Measurements from ENCODE around the gene POLR2J3. TPM values are rescaled to one million over a fixed set of nuclear protein-coding genes. Genes with fewer than 3 reads are reported as not detected.
"Not testable (repeated sequence)": the region's sequence is repeated elsewhere in the genome, so short reads cannot be mapped to it uniquely, and the experiment has no call there.

The POLR2J3 gene
- total and polyA plus RNA-seq, 2 experiments from 2014 or later, result 6.4 to 53.8 TPM

GRCh38 chr7:102574607-102575006 lies 2.2 kb upstream of the POLR2J3 start:
- not testable (repeated sequence) for H3K4me3 ChIP-seq; H4K20me1 ChIP-seq (ENCODE audit: insufficient read depth, poor library complexity, severe bottlenecking); H3K27me3 ChIP-seq; H2AFZ ChIP-seq; H3K9me2 ChIP-seq (replicated peaks; ENCODE audit: insufficient read depth); H3K27ac ChIP-seq; H3K79me2 ChIP-seq; H3K9me3 ChIP-seq (ENCODE audit: low read depth); H3K4me1 ChIP-seq (ENCODE audit: insufficient read depth); DNase-seq (ENCODE audit: low spot score); H3K36me3 ChIP-seq (replicated peaks; ENCODE audit: insufficient read depth, low read depth); H3K4me2 ChIP-seq
- WGBS (ENCODE audit: low lambda C conversion rate, missing lambda C conversion rate), result no CpG with 5 or more reads among the region's 6 CpGs

GRCh38 chr7:102568620-102569019 lies 3.8 kb downstream of the POLR2J3 start:
- not testable (repeated sequence) for H3K79me2 ChIP-seq; DNase-seq (ENCODE audit: low spot score); H3K27me3 ChIP-seq; H3K4me2 ChIP-seq; H3K27ac ChIP-seq; H2AFZ ChIP-seq; H3K4me3 ChIP-seq; H3K9me2 ChIP-seq (replicated peaks; ENCODE audit: insufficient read depth); H4K20me1 ChIP-seq (ENCODE audit: insufficient read depth, poor library complexity, severe bottlenecking); H3K36me3 ChIP-seq (replicated peaks; ENCODE audit: insufficient read depth, low read depth); H3K9me3 ChIP-seq (ENCODE audit: low read depth); H3K4me1 ChIP-seq (ENCODE audit: insufficient read depth)
- 100% methylated on average over 2 of the region's 11 CpGs for WGBS (ENCODE audit: low lambda C conversion rate, missing lambda C conversion rate)

DNA sequence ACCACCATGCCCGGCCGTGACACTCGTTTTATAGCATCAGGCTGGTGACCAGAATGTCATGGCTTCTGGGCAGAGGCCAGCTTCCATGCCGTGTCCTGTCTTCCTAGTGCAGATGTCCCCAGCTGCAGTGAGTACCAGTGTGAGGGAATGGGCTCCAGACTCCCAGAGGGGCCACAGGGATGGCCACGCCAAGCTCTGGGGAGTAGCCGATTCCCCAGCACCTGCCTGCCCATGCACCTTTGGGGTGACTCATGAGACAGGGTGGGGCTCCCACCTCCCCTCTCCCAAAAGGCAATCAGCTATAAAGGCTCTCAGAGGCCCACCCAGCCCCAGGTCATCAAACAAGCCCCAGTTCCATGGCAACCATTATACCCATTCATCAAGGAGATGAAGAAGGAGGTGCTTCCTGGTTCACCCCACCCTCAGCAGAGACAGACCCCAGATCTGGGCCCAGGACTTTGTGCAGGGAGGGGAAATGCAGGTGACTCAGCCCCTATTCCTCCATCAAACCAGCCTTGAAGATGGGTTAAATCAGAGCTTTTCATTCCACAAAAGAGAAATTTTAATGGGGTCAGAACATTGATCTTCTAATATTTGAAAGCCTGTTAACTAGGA lies 21.5 kb downstream of the POLR2J3 start, which contains the start of gene SPDYE2:
Gene SPDYE2 (plus strand): TSS at position 419 of the 615 bp plus-strand sequence. CDS start 2,030 bp downstream, outside the sequence.
- not testable (repeated sequence) for H3K4me1 ChIP-seq (ENCODE audit: insufficient read depth); H3K79me2 ChIP-seq; DNase-seq (ENCODE audit: low spot score); H3K9me2 ChIP-seq (replicated peaks; ENCODE audit: insufficient read depth); H3K4me3 ChIP-seq; H2AFZ ChIP-seq; H3K36me3 ChIP-seq (replicated peaks; ENCODE audit: insufficient read depth, low read depth); H3K4me2 ChIP-seq; H4K20me1 ChIP-seq (ENCODE audit: insufficient read depth, poor library complexity, severe bottlenecking); H3K9me3 ChIP-seq (ENCODE audit: low read depth); H3K27me3 ChIP-seq; H3K27ac ChIP-seq
- WGBS (ENCODE audit: low lambda C conversion rate, missing lambda C conversion rate), result no CpG with 5 or more reads among the region's 6 CpGs

GRCh38 chr7:102546353-102546752 lies 26.0 kb downstream of the POLR2J3 start:
- not testable (repeated sequence) for H2AFZ ChIP-seq; H3K27ac ChIP-seq; H3K4me3 ChIP-seq; H3K9me3 ChIP-seq (ENCODE audit: low read depth); DNase-seq (ENCODE audit: low spot score); H4K20me1 ChIP-seq (ENCODE audit: insufficient read depth, poor library complexity, severe bottlenecking); H3K9me2 ChIP-seq (replicated peaks; ENCODE audit: insufficient read depth); H3K79me2 ChIP-seq; H3K36me3 ChIP-seq (replicated peaks; ENCODE audit: insufficient read depth, low read depth); H3K4me1 ChIP-seq (ENCODE audit: insufficient read depth); H3K27me3 ChIP-seq; H3K4me2 ChIP-seq
- WGBS (ENCODE audit: low lambda C conversion rate, missing lambda C conversion rate), result no CpG with 5 or more reads among the region's 6 CpGs

DNA sequence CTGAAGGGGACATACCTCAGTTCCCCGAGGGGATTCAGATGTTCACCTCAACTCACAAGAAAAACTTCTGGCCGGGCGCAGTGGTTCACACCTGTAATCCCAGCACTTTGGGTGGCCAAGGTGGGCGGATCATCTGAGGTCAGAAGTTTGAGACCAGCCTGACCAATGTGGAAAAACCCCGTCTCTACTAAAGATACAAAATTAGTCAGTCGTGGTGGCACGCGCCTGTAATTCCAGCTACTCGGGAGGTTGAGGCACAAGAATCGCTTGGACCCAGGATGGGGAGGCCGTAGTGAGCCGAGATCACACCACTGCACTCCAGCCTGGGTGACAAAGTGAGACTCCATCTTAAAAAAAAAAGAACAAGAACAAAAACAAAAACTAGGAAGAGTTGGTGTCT lies 27.1 kb downstream of the POLR2J3 start:
- H3K4me3 ChIP-seq; H4K20me1 ChIP-seq (ENCODE audit: insufficient read depth, poor library complexity, severe bottlenecking); H3K9me2 ChIP-seq (replicated peaks; ENCODE audit: insufficient read depth); H3K27ac ChIP-seq; H2AFZ ChIP-seq; H3K79me2 ChIP-seq; H3K9me3 ChIP-seq (ENCODE audit: low read depth); H3K4me1 ChIP-seq (ENCODE audit: insufficient read depth); H3K27me3 ChIP-seq; DNase-seq (ENCODE audit: low spot score); H3K36me3 ChIP-seq (replicated peaks; ENCODE audit: insufficient read depth, low read depth); H3K4me2 ChIP-seq: not testable (repeated sequence)
- 97% methylated on average over 9 of the region's 12 CpGs for WGBS (ENCODE audit: low lambda C conversion rate, missing lambda C conversion rate)

DNA sequence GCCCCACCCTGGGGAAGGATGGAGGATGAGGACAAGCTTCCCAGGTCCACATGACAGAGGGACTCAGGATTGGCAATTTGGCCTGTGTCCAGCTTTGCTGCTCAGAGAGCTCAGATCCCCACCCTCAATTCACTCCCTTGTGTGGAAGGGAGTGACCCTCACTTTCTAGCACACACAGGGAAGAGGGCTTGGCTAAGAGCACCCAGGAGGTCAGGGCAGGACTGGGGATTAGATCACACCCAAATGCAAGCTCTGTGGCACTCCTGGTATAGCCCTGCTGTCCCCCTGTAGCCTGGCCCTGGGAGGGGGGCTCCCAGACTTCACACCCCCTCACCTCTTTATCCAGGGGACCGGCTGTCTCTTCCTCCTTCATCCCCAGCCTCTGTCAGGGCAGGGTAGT lies 28.0 kb downstream of the POLR2J3 start:
- not testable (repeated sequence) for H3K79me2 ChIP-seq; H3K4me3 ChIP-seq; H2AFZ ChIP-seq; H3K9me2 ChIP-seq (replicated peaks; ENCODE audit: insufficient read depth); H3K4me1 ChIP-seq (ENCODE audit: insufficient read depth); H3K36me3 ChIP-seq (replicated peaks; ENCODE audit: insufficient read depth, low read depth); H3K9me3 ChIP-seq (ENCODE audit: low read depth); DNase-seq (ENCODE audit: low spot score); H3K27ac ChIP-seq; H3K4me2 ChIP-seq; H4K20me1 ChIP-seq (ENCODE audit: insufficient read depth, poor library complexity, severe bottlenecking); H3K27me3 ChIP-seq
- no CpG with 5 or more reads among the region's 1 CpG for whole genome bisulfite sequencing (ENCODE audit: low lambda C conversion rate, missing lambda C conversion rate)

- WGBS (ENCODE audit: low lambda C conversion rate, missing lambda C conversion rate), result no CpG with 5 or more reads among the region's 8 CpGs
- not testable (repeated sequence) for DNase-seq (ENCODE audit: low spot score); H3K4me2 ChIP-seq; H4K20me1 ChIP-seq (ENCODE audit: insufficient read depth, poor library complexity, severe bottlenecking); H3K4me3 ChIP-seq; H3K9me2 ChIP-seq (replicated peaks; ENCODE audit: insufficient read depth); H3K4me1 ChIP-seq (ENCODE audit: insufficient read depth); H3K27me3 ChIP-seq; H3K36me3 ChIP-seq (replicated peaks; ENCODE audit: insufficient read depth, low read depth); H3K9me3 ChIP-seq (ENCODE audit: low read depth); H2AFZ ChIP-seq; H3K79me2 ChIP-seq; H3K27ac ChIP-seq
Observed at GRCh38 chr7:102543596-102543995, 28.8 kb downstream of the POLR2J3 start, which contains the start of gene UPK3BL2. TSS of gene UPK3BL2 (minus strand) at chr7:102543696. CDS start at chr7:102543636, 60 bp downstream.

DNA sequence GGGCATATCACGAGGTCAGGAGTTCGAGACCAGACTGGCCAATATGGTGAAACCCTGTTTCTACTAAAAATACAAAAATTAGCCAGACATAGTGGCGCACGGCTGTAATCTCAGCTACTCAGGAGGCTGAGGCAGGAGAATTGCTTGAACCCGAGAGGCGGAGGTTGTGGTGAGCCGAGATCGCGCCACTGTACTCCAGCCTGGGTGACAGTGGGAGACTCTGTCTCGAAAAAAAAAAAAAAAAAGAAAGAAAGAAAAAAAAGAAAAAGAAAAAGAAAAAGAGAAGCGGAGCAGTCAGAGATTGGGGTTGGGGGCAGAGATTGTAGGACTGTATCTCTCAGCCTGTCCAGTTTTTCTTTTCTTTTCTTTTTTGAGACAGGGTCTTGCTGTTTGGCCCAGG lies 29.6 kb downstream of the POLR2J3 start:
- H3K4me3 ChIP-seq; H3K9me2 ChIP-seq (replicated peaks; ENCODE audit: insufficient read depth); H3K4me2 ChIP-seq; H3K27me3 ChIP-seq; H3K79me2 ChIP-seq; H3K4me1 ChIP-seq (ENCODE audit: insufficient read depth); DNase-seq (ENCODE audit: low spot score); H3K27ac ChIP-seq; H3K36me3 ChIP-seq (replicated peaks; ENCODE audit: insufficient read depth, low read depth); H2AFZ ChIP-seq; H3K9me3 ChIP-seq (ENCODE audit: low read depth); H4K20me1 ChIP-seq (ENCODE audit: insufficient read depth, poor library complexity, severe bottlenecking): not testable (repeated sequence)
- 92% methylated on average over 9 of the region's 11 CpGs for WGBS (ENCODE audit: low lambda C conversion rate, missing lambda C conversion rate)

DNA sequence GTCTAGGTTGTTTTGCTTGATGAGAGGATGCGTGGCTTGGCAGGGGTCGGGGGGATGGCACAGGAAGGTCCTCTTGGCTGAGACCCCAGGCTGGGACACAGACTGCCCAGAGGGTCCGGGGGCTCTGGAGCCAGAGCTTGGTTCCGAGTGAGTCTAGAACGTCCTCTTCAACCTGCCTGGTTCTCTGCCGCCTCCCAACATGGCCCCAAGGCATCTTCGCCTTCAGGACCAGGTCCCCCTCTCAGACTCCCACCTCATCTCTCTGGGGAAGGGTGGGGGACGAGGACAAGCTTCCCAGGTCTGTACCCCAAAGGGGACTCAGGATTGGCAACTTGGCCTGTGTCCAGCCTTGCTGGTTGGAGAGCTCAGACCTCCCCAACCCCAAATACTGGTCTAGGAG lies 30.3 kb downstream of the POLR2J3 start:
- not testable (repeated sequence) for H3K27me3 ChIP-seq; H3K9me3 ChIP-seq (ENCODE audit: low read depth); H3K36me3 ChIP-seq (replicated peaks; ENCODE audit: insufficient read depth, low read depth); H3K4me2 ChIP-seq; H3K79me2 ChIP-seq; H3K27ac ChIP-seq; H3K4me3 ChIP-seq; H2AFZ ChIP-seq; DNase-seq (ENCODE audit: low spot score); H3K9me2 ChIP-seq (replicated peaks; ENCODE audit: insufficient read depth); H3K4me1 ChIP-seq (ENCODE audit: insufficient read depth); H4K20me1 ChIP-seq (ENCODE audit: insufficient read depth, poor library complexity, severe bottlenecking)
- WGBS (ENCODE audit: low lambda C conversion rate, missing lambda C conversion rate), result no CpG with 5 or more reads among the region's 8 CpGs
